ENCODE measurements around the gene SERPINB7. TPM values are rescaled to one million over a fixed set of nuclear protein-coding genes. Genes with fewer than 3 reads are reported as not detected.

The SERPINB7 gene
- 0.68 TPM in 1 of 2 replicates, not detected in the other for total RNA-seq

GRCh38 chr18:63775166-63775730 is at the start of gene SERPINB7:
Gene SERPINB7 (plus strand): TSS chr18:63775418. CDS start chr18:63782373, 6,955 bp downstream.

Other genes with a start within 250 kb of the SERPINB7 start
- 0.12 TPM in 1 of 2 replicates, not detected in the other for gene SERPINB12, start 233.0 kb upstream of the SERPINB7 start, total RNA-seq
- gene SERPINB13, start 188.1 kb upstream of the SERPINB7 start, total RNA-seq = not detected in 2 replicates
- not detected in 2 replicates for gene SERPINB4, start 131.2 kb upstream of the SERPINB7 start, total RNA-seq
- not detected in 2 replicates for gene SERPINB3, start 113.5 kb upstream of the SERPINB7 start, total RNA-seq
- gene SERPINB11, start 72.5 kb upstream of the SERPINB7 start, total RNA-seq = not detected in 2 replicates
- gene SERPINB2, start 112.3 kb downstream of the SERPINB7 start, total RNA-seq = 0.47 and 2.2 TPM in 2 replicates
- 5.4 TPM in 1 of 2 replicates, not detected in the other for gene SERPINB10, start 132.5 kb downstream of the SERPINB7 start, total RNA-seq
- not detected in 2 replicates for gene HMSD, start 173.9 kb downstream of the SERPINB7 start, total RNA-seq
- gene SERPINB8, start 194.7 kb downstream of the SERPINB7 start, total RNA-seq = 3.3 and 4.3 TPM in 2 replicates

Data from pericardium fibroblast (primary cell).